ENCODE results near the gene GPR25.

GRCh38 chr1:200838676-200839445, 33.9 kb upstream of the GPR25 start:
- TF ChIP-seq POLR2A (IDR thresholded peaks at IDR 0.05) = no peak
- no peak for TF ChIP-seq CTCF (IDR thresholded peaks at IDR 0.05)
- no peak for TF ChIP-seq EP300 (IDR thresholded peaks at IDR 0.05; ENCODE audit: low read depth)
- no peak for TF ChIP-seq POLR2AphosphoS5 (IDR thresholded peaks at IDR 0.05)
